Activated T-helper 9 cell treated with anti-CD3 and anti-CD28 coated beads, Interleukin-2, amount 50 U/mL, for 16 hours (primary cell): ENCODE data around the gene UFL1.

Experiments used
- DNase-seq: peaks from one replicate; pipeline ENCODE4 v3.0.0-alpha.2; 2020; ENCODE audit warnings: low read depth

Gene UFL1

GRCh38 chr6:96575359-96575758 is 53.8 kb downstream of the UFL1 start:
- DNase-seq = no peak

- DNase-seq = no peak
Observed at GRCh38 chr6:96576221-96576620, 54.6 kb downstream of the UFL1 start.

GRCh38 chr6:96582021-96582420 is 60.4 kb downstream of the UFL1 start:
- no peak for DNase-seq

- DNase-seq = no peak
Observed at GRCh38 chr6:96582436-96582835, 60.8 kb downstream of the UFL1 start.

- DNase-seq = no peak
Observed at GRCh38 chr6:96604420-96604819, 82.8 kb downstream of the UFL1 start.
